Right atrium auricular region (tissue), 2 donors: ENCODE results near the gene NLRP13. TPM values are rescaled to one million over a fixed set of nuclear protein-coding genes. Genes with fewer than 3 reads are reported as not detected.

Source experiments
- DNase-seq: peaks from one replicate; pipeline ENCODE4 v3.0.0-alpha.2; 2019; ENCODE audit warnings: low spot score
- H3K27ac ChIP-seq, 2 donors: fragments of 200-600 bp; sonication (generic); 1 replicate in 1 of 2; 2 replicates in 1 of 2; pipeline ENCODE4 v1.5.1; 2016 to 2019
- H3K27me3 ChIP-seq, 2 donors: fragments of 200-600 bp; sonication (generic); one replicate each; pipeline versions ENCODE4 v1.5.1 to v1.6.0; 2017 to 2019
- H3K36me3 ChIP-seq: fragments of 200-600 bp; sonication (generic); one replicate; pipeline ENCODE4 v1.5.1; 2016
- H3K4me1 ChIP-seq, 2 donors: fragments of 200-600 bp; sonication (generic); one replicate each; pipeline versions ENCODE4 v1.5.1 to v1.6.0; 2017 to 2019
- H3K4me3 ChIP-seq, 2 donors: fragments of 200-600 bp; sonication (generic); 1 replicate in 1 of 2; 2 replicates in 1 of 2; pipeline ENCODE4 v1.5.1; 2017 to 2019; ENCODE audit warnings: mild to moderate bottlenecking in 1 of 2, moderate library complexity in 1 of 2
- H3K9me3 ChIP-seq, 2 donors: fragments of 200-600 bp; sonication (generic); one replicate each; pipeline ENCODE4 v1.5.1; 2019
- total RNA-seq, 2 donors: library from RNA; depleted of rRNA; stranded (reverse); fragments of >200 nt; gene quantifications; one replicate each; pipeline ENCODE4 v1.1.0, GENCODE V29; 2016
- TF ChIP-seq, protein P1 (sequence below), 2 donors: fragments of 200-600 bp; sonication (generic); IDR thresholded peaks; one replicate each; pipeline ENCODE4 v1.5.1; 2019; ENCODE audit warnings: antibody characterized with exemption in 2 of 2

NLRP13 gene
- total RNA-seq, 2 donors from 2014 or later: not detected

DNA sequence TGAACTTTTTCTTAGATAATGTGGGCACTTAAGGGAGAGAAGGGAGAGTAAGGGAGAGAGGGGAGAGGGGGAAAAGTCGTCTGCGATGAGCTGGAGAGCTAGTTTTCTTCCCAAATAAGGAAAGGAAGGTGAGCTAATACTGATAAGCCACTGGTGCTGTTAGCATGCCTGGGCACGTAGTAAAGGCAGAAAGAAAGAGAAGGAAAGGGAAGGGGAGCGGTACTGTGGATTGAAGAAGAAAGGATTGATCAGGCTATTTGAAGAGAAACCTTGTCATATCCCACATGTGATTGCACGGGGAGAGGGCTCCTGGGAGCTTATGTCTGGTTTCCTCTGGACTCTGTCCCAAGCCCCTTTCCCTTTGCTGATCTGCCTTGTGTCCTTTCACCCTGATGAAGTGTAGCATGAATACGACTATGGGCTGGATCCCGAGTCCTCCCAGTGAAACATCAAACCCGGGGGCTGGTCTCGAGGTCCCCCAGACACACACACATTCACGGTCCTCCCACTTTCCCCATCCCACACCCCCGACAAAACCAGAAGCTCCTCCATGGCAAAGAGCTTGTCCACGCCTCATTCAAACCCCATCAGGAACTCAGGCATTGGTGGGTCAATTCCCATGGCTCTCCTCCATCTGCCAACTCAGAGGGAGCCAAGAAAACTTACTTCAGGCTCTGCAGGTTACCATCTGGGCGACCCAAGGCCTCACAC is 30.6 kb downstream of the NLRP13 start:
- no peaks in the 10 kb centered on the region for H3K27me3 ChIP-seq
- H3K36me3 ChIP-seq: no peaks in the 10 kb centered on the region
- TF ChIP-seq, protein P1, sequence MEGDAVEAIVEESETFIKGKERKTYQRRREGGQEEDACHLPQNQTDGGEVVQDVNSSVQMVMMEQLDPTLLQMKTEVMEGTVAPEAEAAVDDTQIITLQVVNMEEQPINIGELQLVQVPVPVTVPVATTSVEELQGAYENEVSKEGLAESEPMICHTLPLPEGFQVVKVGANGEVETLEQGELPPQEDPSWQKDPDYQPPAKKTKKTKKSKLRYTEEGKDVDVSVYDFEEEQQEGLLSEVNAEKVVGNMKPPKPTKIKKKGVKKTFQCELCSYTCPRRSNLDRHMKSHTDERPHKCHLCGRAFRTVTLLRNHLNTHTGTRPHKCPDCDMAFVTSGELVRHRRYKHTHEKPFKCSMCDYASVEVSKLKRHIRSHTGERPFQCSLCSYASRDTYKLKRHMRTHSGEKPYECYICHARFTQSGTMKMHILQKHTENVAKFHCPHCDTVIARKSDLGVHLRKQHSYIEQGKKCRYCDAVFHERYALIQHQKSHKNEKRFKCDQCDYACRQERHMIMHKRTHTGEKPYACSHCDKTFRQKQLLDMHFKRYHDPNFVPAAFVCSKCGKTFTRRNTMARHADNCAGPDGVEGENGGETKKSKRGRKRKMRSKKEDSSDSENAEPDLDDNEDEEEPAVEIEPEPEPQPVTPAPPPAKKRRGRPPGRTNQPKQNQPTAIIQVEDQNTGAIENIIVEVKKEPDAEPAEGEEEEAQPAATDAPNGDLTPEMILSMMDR (IDR thresholded peaks at IDR 0.05): no peak
- no peaks in the 10 kb centered on the region for H3K4me1 ChIP-seq
- H3K9me3 ChIP-seq: no peaks in the 10 kb centered on the region
- H3K4me3 ChIP-seq: no peak overlapping the region
- H3K27ac ChIP-seq: no peak overlapping the region
- no peak for DNase-seq

- Histone ChIP-seq H3K27ac (no peak overlapping the region), H3K4me1 (no peaks in the 10 kb centered on the region), H3K36me3 (no peaks in the 10 kb centered on the region), H3K27me3 (no peaks in the 10 kb centered on the region), H3K4me3 (no peak overlapping the region), H3K9me3 (no peaks in the 10 kb centered on the region)
- TF ChIP-seq, protein P1 (IDR thresholded peaks at IDR 0.05): no peak
- DNase-seq: no peak
Measured at GRCh38 chr19:55898911-55899310, 33.2 kb downstream of the NLRP13 start.

DNA sequence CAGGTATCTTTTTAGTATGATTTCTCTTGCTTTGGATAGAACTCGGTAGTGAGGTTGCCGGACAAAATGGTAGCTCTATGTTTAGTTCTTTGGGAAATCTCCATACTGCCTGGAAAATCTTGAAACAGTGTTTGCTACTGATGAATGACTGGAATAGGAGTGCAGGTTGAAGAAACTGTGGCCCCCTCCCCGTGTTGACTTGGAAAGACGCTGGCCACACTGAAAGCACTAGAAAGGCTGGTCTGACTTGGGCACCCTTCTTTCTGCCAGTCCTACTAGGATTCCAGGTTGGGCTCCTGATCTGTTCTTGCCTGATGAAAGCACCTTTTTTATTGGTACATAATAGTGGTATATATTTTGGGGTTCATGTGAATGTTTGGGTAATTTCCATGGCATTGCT is 49.5 kb downstream of the NLRP13 start:
- Histone ChIP-seq H3K27me3 (no peaks in the 10 kb centered on the region), H3K4me3 (no peak overlapping the region), H3K27ac (no peak overlapping the region), H3K36me3 (no peaks in the 10 kb centered on the region), H3K4me1 (no peaks in the 10 kb centered on the region), H3K9me3 (peaks cover 0 to 9% of the 10 kb centered on the region in 2 donors)
- TF ChIP-seq, protein P1 (IDR thresholded peaks at IDR 0.05): no peak
- no peak for DNase-seq

DNA sequence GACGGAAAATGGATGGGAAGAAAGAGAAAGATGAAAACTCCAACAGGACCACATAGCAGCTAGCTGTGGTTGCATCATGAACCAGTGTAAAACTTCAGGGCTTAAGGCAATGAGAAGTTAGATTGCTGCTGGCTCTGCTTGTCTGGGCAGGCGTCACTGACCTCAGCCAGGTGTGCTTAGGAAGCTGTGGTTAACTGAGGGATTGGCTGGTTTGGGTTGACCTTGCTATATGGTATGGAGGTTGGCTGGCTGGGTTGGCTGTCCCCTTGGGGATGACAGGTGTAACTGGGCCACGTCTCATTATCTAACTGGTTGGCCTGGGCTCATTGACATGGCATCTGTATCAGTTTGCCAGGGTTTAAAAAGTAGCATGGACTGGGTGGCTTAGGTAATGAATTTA is 54.9 kb downstream of the NLRP13 start:
- no peaks in the 10 kb centered on the region for H3K36me3 ChIP-seq
- TF ChIP-seq, protein P1 (IDR thresholded peaks at IDR 0.05): no peak
- DNase-seq: no peak

DNA sequence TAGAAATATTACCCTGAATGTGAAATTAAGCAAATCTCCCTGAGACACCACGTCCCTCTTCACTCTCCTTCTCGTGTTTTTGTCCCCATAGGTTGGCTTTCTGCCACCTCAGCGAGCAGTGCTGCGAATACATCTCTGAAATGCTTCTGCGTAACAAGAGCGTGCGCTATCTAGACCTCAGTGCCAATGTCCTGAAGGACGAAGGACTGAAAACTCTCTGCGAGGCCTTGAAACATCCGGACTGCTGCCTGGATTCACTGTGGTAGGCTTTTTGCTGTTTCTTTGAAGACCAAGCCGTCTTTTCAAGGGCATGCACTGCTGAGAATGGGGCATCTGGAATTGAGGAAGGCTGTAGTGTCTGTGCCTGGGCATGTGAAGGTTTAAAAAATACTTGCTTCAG is 61.4 kb downstream of the NLRP13 start:
- Histone ChIP-seq H3K4me3 (no peak overlapping the region), H3K27ac (no peak overlapping the region), H3K36me3 (no peaks in the 10 kb centered on the region), H3K27me3 (no peaks in the 10 kb centered on the region), H3K9me3 (peaks cover 0 to 5% of the 10 kb centered on the region in 2 donors), H3K4me1 (no peaks in the 10 kb centered on the region)
- TF ChIP-seq, protein P1 (IDR thresholded peaks at IDR 0.05): no peak
- no peak for DNase-seq

More for the DNA sequence above, 54.9 kb downstream of the NLRP13 start:
- no peak overlapping the region for H3K27ac ChIP-seq
- no peak overlapping the region for H3K4me3 ChIP-seq
- H3K9me3 ChIP-seq: peaks cover 0 to 14% of the 10 kb centered on the region in 2 donors
- no peaks in the 10 kb centered on the region for H3K27me3 ChIP-seq
- no peaks in the 10 kb centered on the region for H3K4me1 ChIP-seq

DNA sequence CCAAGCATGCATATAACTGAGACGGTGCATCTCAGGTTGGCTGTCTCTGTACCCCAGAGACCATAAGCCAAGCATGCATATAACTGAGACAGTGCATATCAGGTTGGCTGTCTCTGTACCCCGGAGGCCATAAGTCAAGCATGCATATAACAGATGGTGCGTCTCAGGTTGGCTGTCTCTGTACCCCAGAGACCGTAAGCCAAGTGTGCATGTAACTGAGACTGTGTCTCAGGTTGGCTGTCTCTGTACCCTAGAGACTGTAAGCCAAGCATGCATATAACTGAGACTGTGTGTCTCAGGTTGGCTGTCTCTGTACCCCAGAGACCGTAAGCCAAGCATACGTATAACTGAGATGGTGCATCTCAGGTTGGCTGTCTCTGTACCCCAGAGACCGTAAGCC is 65.0 kb downstream of the NLRP13 start:
- H3K27me3 ChIP-seq: no peaks in the 10 kb centered on the region
- no peak overlapping the region for H3K27ac ChIP-seq
- DNase-seq: no peak
- H3K4me1 ChIP-seq: no peaks in the 10 kb centered on the region
- peaks cover 0 to 8% of the 10 kb centered on the region in 2 donors for H3K9me3 ChIP-seq
- H3K4me3 ChIP-seq: no peak overlapping the region
- TF ChIP-seq, protein P1 (IDR thresholded peaks at IDR 0.05): no peak
- H3K36me3 ChIP-seq: no peaks in the 10 kb centered on the region
